Stimulated activated CD4-positive, alpha-beta T cell treated with anti-CD3 and anti-CD28 coated beads, Interleukin-12 subunit alpha, Interleukin-12 subunit beta, amount 100 ng/mL, for 4 hours (primary cell): ENCODE results near the gene TNFSF15.
A peak's percentile ranks its signal among the peaks of the same experiment; 100 is the strongest.

Source experiments
- DNase-seq: peaks from one replicate; pipeline ENCODE4 v3.0.0-alpha.2; 2020

TNFSF15 gene

GRCh38 chr9:114787214-114787613 lies 18.6 kb downstream of the TNFSF15 start:
- no peak for DNase-seq

GRCh38 chr9:114785866-114786650 lies 19.8 kb downstream of the TNFSF15 start:
- DNase-seq = no peak

- DNase-seq = no peak
Observed at GRCh38 chr9:114784721-114785279, 21.0 kb downstream of the TNFSF15 start.

- no peak for DNase-seq
Observed at GRCh38 chr9:114782586-114782985, 23.3 kb downstream of the TNFSF15 start.

GRCh38 chr9:114779352-114779845 lies 26.4 kb downstream of the TNFSF15 start:
- DNase-seq = no peak

GRCh38 chr9:114777821-114778609 lies 27.8 kb downstream of the TNFSF15 start:
- peak; percentile 41 for DNase-seq

- no peak for DNase-seq
Observed at GRCh38 chr9:114776683-114777399, 29.0 kb downstream of the TNFSF15 start.

- DNase-seq = no peak
Observed at GRCh38 chr9:114775981-114776380, 29.9 kb downstream of the TNFSF15 start.

- no peak for DNase-seq
Observed at GRCh38 chr9:114775121-114775520, 30.7 kb downstream of the TNFSF15 start.

- no peak for DNase-seq
Observed at GRCh38 chr9:114774524-114774923, 31.3 kb downstream of the TNFSF15 start.

GRCh38 chr9:114771889-114772288 lies 34.0 kb downstream of the TNFSF15 start:
- no peak for DNase-seq

GRCh38 chr9:114770991-114771390 lies 34.8 kb downstream of the TNFSF15 start:
- no peak for DNase-seq

- no peak for DNase-seq
Observed at GRCh38 chr9:114769624-114770023, 36.2 kb downstream of the TNFSF15 start.

GRCh38 chr9:114763220-114763619 lies 42.6 kb downstream of the TNFSF15 start:
- DNase-seq = no peak

- no peak for DNase-seq
Observed at GRCh38 chr9:114761523-114761922, 44.3 kb downstream of the TNFSF15 start.

GRCh38 chr9:114759512-114760341 lies 46.1 kb downstream of the TNFSF15 start:
- no peak for DNase-seq

GRCh38 chr9:114757984-114758383 lies 47.9 kb downstream of the TNFSF15 start:
- DNase-seq = no peak

- no peak for DNase-seq
Observed at GRCh38 chr9:114757395-114757794, 48.4 kb downstream of the TNFSF15 start.

- DNase-seq = no peak
Observed at GRCh38 chr9:114756920-114757319, 48.9 kb downstream of the TNFSF15 start.

GRCh38 chr9:114754581-114754980 lies 51.3 kb downstream of the TNFSF15 start:
- no peak for DNase-seq

- no peak for DNase-seq
Observed at GRCh38 chr9:114746591-114747346, 59.1 kb downstream of the TNFSF15 start.
